ENCODE data around the gene PSD.

The PSD gene

DNA sequence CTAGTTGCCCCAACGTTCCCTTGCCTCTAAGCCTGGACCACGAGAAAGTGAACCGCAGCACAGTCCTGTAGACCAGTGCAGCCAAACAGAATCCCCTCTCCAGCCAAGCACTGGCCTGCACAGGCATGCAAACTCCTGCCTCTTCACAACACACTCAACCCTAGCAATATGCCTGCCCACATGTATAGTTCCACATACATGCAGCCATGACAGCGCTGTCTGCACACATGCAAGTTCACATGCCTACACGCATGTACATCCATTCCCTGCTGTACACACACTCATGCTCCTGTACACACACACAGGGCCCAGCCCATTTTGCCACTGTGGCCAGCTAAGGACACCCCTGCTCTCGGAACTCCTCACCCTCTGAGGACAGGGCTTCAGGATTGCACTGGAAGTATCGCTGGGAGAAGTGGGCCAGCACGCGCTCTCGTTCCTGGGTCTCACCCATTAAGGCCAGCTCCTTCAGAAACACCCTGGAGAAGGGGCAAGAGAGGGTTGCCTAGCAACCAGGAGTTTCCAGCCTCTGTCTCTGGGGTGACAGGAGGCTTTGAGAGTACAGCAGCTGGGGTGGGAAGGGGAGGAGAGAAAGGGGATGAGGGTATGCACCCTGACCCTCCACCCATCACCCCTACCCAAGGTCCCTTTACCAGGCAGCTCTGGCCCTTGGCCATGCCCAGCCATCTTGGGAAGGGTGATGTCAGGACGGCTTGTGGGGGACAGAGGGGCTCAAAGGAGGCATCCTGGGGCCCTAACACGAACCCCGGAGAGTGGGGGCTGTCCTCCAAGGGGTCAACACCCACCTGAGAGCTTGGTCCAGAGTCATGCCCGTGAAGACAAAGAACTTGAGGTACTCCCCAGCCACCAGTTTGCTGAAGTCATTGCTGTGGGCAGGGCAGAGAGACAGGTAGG is 7.0 kb downstream of the PSD start:
- Histone ChIP-seq H3K9ac (ENCODE audit: low read length) (peak overlapping the region; percentile 77; the same call in 1 of the 2 replicates), H2AFZ (ENCODE audit: low read depth, low read length) (no peak overlapping the region), H4K20me1 (ENCODE audit: insufficient read depth, low read length) (no peaks in the 10 kb centered on the region), H3K4me2 (ENCODE audit: low read length) (peak overlapping the region; percentile 88), H3K79me2 (ENCODE audit: low read length) (no peaks in the 10 kb centered on the region), H3K27me3 (ENCODE audit: low read depth, low read length) (no peaks in the 10 kb centered on the region), H3K27ac (ENCODE audit: low read length) (no peak overlapping the region), H3K4me1 (ENCODE audit: low read length) (peaks cover 34% of the 10 kb centered on the region), H3K36me3 (replicated peaks; ENCODE audit: low read depth, low read length) (no peaks in the 10 kb centered on the region), H3K4me3 (ENCODE audit: low read length) (peak overlapping the region; percentile 87), H3K9me3 (ENCODE audit: insufficient read depth, low read length) (no peaks in the 10 kb centered on the region)
- no peak for TF ChIP-seq EZH2phosphoT487 (IDR thresholded peaks at IDR 0.05; ENCODE audit: low read depth)
- TF ChIP-seq, protein P1, sequence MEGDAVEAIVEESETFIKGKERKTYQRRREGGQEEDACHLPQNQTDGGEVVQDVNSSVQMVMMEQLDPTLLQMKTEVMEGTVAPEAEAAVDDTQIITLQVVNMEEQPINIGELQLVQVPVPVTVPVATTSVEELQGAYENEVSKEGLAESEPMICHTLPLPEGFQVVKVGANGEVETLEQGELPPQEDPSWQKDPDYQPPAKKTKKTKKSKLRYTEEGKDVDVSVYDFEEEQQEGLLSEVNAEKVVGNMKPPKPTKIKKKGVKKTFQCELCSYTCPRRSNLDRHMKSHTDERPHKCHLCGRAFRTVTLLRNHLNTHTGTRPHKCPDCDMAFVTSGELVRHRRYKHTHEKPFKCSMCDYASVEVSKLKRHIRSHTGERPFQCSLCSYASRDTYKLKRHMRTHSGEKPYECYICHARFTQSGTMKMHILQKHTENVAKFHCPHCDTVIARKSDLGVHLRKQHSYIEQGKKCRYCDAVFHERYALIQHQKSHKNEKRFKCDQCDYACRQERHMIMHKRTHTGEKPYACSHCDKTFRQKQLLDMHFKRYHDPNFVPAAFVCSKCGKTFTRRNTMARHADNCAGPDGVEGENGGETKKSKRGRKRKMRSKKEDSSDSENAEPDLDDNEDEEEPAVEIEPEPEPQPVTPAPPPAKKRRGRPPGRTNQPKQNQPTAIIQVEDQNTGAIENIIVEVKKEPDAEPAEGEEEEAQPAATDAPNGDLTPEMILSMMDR (IDR thresholded peaks at IDR 0.05; ENCODE audit: low read depth, low read length) = no peak

DNA sequence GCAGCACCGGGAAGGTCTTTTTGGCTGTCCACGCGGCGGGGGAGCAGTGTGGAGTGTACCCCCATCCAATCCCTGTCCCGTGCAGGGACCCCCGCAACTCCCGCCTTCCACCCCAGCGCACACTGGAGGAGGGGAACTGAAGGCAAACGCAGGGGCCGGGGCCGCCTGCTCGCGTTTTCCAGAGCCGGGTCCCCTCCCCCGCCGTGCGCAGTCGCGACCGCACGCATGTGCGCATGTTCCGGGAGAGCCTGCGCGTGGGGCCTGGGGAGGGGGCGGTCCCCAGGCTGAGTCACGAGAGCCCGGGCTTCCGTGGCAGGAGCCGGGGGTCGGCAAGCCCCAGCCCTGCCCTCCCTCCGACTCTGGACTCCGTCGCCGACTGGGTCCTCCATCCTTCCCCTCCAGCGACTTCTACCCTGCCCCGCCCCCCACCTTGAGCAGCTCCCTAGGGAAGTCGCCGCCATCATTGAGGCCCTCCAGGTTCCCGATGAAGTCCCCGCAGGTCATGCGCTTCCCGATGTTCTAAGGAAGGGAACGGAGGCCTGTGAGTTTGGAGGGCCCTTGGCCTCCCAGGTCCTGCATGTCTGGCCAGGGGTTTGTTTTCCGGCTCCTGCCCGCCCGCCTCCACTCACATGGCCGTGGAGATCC is 8.0 kb downstream of the PSD start:
- no peaks in the 10 kb centered on the region for H3K36me3 ChIP-seq (replicated peaks; ENCODE audit: low read depth, low read length)
- peaks cover 34% of the 10 kb centered on the region for H3K4me1 ChIP-seq (ENCODE audit: low read length)
- peak overlapping the region; percentile 87 for H3K4me3 ChIP-seq (ENCODE audit: low read length)
- peak overlapping the region; percentile 34; the same call in 1 of the 2 replicates for H3K27ac ChIP-seq (ENCODE audit: low read length)
- H3K4me2 ChIP-seq (ENCODE audit: low read length) = peak overlapping the region; percentile 88
- no peak overlapping the region; the same call in 1 of the 2 replicates for H2AFZ ChIP-seq (ENCODE audit: low read depth, low read length)
- TF ChIP-seq, protein P1 (IDR thresholded peaks at IDR 0.05; ENCODE audit: low read depth, low read length) = no peak
- TF ChIP-seq EZH2phosphoT487 (IDR thresholded peaks at IDR 0.05; ENCODE audit: low read depth) = no peak
- no peaks in the 10 kb centered on the region for H3K9me3 ChIP-seq (ENCODE audit: insufficient read depth, low read length)
- H3K9ac ChIP-seq (ENCODE audit: low read length) = peak overlapping the region; percentile 77
- H3K79me2 ChIP-seq (ENCODE audit: low read length) = no peaks in the 10 kb centered on the region
- H4K20me1 ChIP-seq (ENCODE audit: insufficient read depth, low read length) = no peaks in the 10 kb centered on the region
- H3K27me3 ChIP-seq (ENCODE audit: low read depth, low read length) = no peaks in the 10 kb centered on the region

DNA sequence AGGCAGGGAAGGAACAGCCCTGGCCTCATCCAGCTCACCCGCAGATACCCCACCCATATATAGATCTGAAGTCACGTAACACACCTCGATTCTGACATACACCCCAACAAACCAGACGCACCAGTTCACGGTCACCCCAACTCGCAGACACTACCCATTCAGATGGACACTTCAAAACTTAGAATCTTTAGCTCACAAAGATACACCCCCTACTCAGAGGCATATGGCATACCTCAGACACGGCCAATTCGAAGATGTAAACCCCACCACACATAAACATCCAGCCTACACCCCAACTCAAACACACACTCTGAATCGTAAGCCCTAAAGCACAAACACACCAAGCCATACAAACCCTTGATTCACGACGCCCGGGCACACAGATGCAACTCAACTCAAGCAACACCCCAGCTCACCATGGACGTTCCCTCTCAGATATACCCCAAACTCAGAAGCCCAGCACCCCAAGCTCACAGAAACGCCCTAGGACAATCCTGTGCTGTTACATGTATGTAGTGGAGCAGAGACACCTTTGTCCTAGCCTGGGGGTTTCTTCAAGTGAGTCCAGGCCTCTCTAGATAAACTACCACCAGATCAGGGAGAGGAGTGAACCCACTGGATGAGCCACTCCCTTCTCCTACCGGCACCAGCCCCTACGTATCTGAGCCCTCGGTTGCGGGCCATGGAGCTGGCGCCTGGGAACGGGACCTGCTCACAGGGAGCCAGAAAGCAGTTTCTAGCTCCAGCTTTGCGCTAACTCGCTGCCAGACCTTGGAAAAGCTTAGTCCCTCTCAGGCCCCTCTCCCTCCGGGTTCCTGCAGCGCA is 8.8 kb downstream of the PSD start:
- TF ChIP-seq, protein P1 (IDR thresholded peaks at IDR 0.05; ENCODE audit: low read depth, low read length) = no peak
- no peak for TF ChIP-seq EZH2phosphoT487 (IDR thresholded peaks at IDR 0.05; ENCODE audit: low read depth)
- Histone ChIP-seq H4K20me1 (ENCODE audit: insufficient read depth, low read length) (no peaks in the 10 kb centered on the region), H3K27ac (ENCODE audit: low read length) (peak overlapping the region; percentile 32; the same call in 1 of the 2 replicates), H3K4me1 (ENCODE audit: low read length) (peaks cover 31% of the 10 kb centered on the region), H3K9ac (ENCODE audit: low read length) (peak overlapping the region; percentile 77), H2AFZ (ENCODE audit: low read depth, low read length) (no peak overlapping the region; the same call in 1 of the 2 replicates), H3K4me3 (ENCODE audit: low read length) (peak overlapping the region; percentile 87), H3K4me2 (ENCODE audit: low read length) (peak overlapping the region; percentile 88), H3K79me2 (ENCODE audit: low read length) (no peaks in the 10 kb centered on the region), H3K9me3 (ENCODE audit: insufficient read depth, low read length) (no peaks in the 10 kb centered on the region), H3K27me3 (ENCODE audit: low read depth, low read length) (no peaks in the 10 kb centered on the region), H3K36me3 (replicated peaks; ENCODE audit: low read depth, low read length) (no peaks in the 10 kb centered on the region)
